Upper lobe of left lung (tissue), 4 donors: ENCODE data around the gene PAPSS1.

Source experiments
- EP300 ChIP-seq, 4 donors: sonication (generic); formaldehyde crosslinking; IDR thresholded peaks; one replicate each; pipeline ENCODE4 v1.5.1; 2017; ENCODE audit warnings: antibody characterized with exemption in 4 of 4, control low read depth in 2 of 4
- POLR2A ChIP-seq, 4 donors: fragments of 450-650 bp; IDR thresholded peaks; one replicate each; pipeline ENCODE4 v1.5.1; 2016 to 2017; ENCODE audit warnings: antibody characterized with exemption in 4 of 4, mild to moderate bottlenecking in 2 of 4
- POLR2AphosphoS5 ChIP-seq, 2 donors: sonication (generic); formaldehyde crosslinking; IDR thresholded peaks; one replicate each; pipeline ENCODE4 v1.5.1; 2017; ENCODE audit warnings: antibody characterized with exemption in 2 of 2
- TF ChIP-seq, protein P1 (sequence below), 6 experiments: fragments of 450-650 bp in 4 of 6; fragments of 200-600 bp in 2 of 6; sonication (generic) in 2 of 6; IDR thresholded peaks; one replicate each; pipeline ENCODE4 v1.5.1; 2016 to 2019; ENCODE audit warnings: antibody characterized with exemption in 6 of 6

- TF ChIP-seq, protein P1, sequence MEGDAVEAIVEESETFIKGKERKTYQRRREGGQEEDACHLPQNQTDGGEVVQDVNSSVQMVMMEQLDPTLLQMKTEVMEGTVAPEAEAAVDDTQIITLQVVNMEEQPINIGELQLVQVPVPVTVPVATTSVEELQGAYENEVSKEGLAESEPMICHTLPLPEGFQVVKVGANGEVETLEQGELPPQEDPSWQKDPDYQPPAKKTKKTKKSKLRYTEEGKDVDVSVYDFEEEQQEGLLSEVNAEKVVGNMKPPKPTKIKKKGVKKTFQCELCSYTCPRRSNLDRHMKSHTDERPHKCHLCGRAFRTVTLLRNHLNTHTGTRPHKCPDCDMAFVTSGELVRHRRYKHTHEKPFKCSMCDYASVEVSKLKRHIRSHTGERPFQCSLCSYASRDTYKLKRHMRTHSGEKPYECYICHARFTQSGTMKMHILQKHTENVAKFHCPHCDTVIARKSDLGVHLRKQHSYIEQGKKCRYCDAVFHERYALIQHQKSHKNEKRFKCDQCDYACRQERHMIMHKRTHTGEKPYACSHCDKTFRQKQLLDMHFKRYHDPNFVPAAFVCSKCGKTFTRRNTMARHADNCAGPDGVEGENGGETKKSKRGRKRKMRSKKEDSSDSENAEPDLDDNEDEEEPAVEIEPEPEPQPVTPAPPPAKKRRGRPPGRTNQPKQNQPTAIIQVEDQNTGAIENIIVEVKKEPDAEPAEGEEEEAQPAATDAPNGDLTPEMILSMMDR (IDR thresholded peaks at IDR 0.05) = no peak
- TF ChIP-seq POLR2AphosphoS5 (IDR thresholded peaks at IDR 0.05) (no peak), POLR2A (IDR thresholded peaks at IDR 0.05) (no peak), EP300 (IDR thresholded peaks at IDR 0.05) (no peak)
Observed at GRCh38 chr4:107742791-107743190, 22.8 kb upstream of the PAPSS1 start.
